IMR-90 (cell line): Measurements from ENCODE around the gene LSM14A. TPM values are rescaled to one million over a fixed set of nuclear protein-coding genes. Genes with fewer than 3 reads are reported as not detected.
A peak's percentile ranks its signal among the peaks of the same experiment; 100 is the strongest.

Source experiments
- ATAC-seq: fragments of 200-7000 bp; cut with Tn5 transposase; 2 replicates; pipeline ENCODE4 v1.9.1; 2020; ENCODE audit warnings: low read depth, mild to moderate bottlenecking, moderate library complexity
- BruUV-seq: library from RNA; stranded (reverse); fragments of 400-500 nt; replicated peaks from 2 replicates; lab custom pipeline; 2021; lab: Mats Ljungman, UMichigan
- CTCF ChIA-PET: fragments of 300-600 bp; formaldehyde crosslinking; extraction: SDS; loops from one replicate; lab custom pipeline; 2021; ENCODE audit warnings: antibody characterized with exemption; lab: Yijun Ruan, JAX
- POLR2A ChIA-PET: fragments of 300-600 bp; sonication (Branson Sonifier 250); formaldehyde crosslinking; loops from one replicate; lab custom pipeline; 2022; ENCODE audit warnings: antibody characterized with exemption; ENCODE audit not compliant: unreplicated experiment; lab: Charles Lee
- DNase-seq: peaks from one replicate; pipeline ENCODE4 v3.0.0; 2013
- H2AFZ ChIP-seq: replicated peaks from 2 replicates; pipeline ENCODE3; 2013; ENCODE audit warnings: low read length, mild to moderate bottlenecking; ENCODE audit not compliant: poor library complexity
- H2AK5ac ChIP-seq: 2 replicates; pipeline ENCODE4 v1.6.1; 2013; ENCODE audit warnings: low read depth, low read length, inconsistent platforms
- H2AK9ac ChIP-seq: replicated peaks from 2 replicates; pipeline ENCODE3; 2013; ENCODE audit warnings: mild to moderate bottlenecking, low read depth, low read length, moderate library complexity; ENCODE audit not compliant: poor library complexity
- H2BK120ac ChIP-seq: 2 replicates; pipeline ENCODE4 v1.6.1; 2013; ENCODE audit warnings: low read depth, low read length, inconsistent platforms
- H2BK15ac ChIP-seq: 3 replicates; pipeline ENCODE4 v1.6.1; 2013; ENCODE audit warnings: low read depth, low read length, inconsistent platforms
- H2BK20ac ChIP-seq: 2 replicates; pipeline ENCODE4 v1.6.1; 2013; ENCODE audit warnings: low read depth, mild to moderate bottlenecking, inconsistent platforms, low read length, moderate library complexity
- H2BK5ac ChIP-seq: 2 replicates; pipeline ENCODE4 v1.6.1; 2013; ENCODE audit warnings: mild to moderate bottlenecking, low read depth, low read length, inconsistent platforms; ENCODE audit not compliant: poor library complexity, severe bottlenecking
- H3K14ac ChIP-seq: replicated peaks from 2 replicates; pipeline ENCODE4 v1.6.1; 2013; ENCODE audit warnings: low read depth, low read length, inconsistent platforms
- H3K18ac ChIP-seq: 2 replicates; pipeline ENCODE4 v1.6.1; 2013; ENCODE audit warnings: low read depth, low read length, control low read depth
- H3K23ac ChIP-seq: 2 replicates; pipeline ENCODE4 v1.6.1; 2013; ENCODE audit warnings: low read depth, low read length, inconsistent platforms
- H3K27ac ChIP-seq: 2 replicates; pipeline ENCODE4 v1.5.1; 2013; ENCODE audit warnings: mild to moderate bottlenecking, control low read depth, low read length; ENCODE audit not compliant: insufficient read depth
- H3K27me3 ChIP-seq: 2 replicates; pipeline ENCODE4 v1.6.1; 2013; ENCODE audit warnings: low read length; ENCODE audit not compliant: control insufficient read depth, insufficient read depth
- H3K36me3 ChIP-seq: 2 replicates; pipeline ENCODE4 v1.6.1; 2013; ENCODE audit warnings: low read length, mixed read lengths; ENCODE audit not compliant: control insufficient read depth, insufficient read depth
- H3K4ac ChIP-seq: 2 replicates; pipeline ENCODE4 v1.6.1; 2013; ENCODE audit warnings: low read depth, low read length, inconsistent platforms
- H3K4me1 ChIP-seq: 2 replicates; pipeline ENCODE4 v1.6.1; 2013; ENCODE audit warnings: low read length, mixed read lengths; ENCODE audit not compliant: control insufficient read depth, insufficient read depth
- H3K4me2 ChIP-seq: 2 replicates; pipeline ENCODE4 v1.6.1; 2013; ENCODE audit warnings: low read depth, mild to moderate bottlenecking, control low read depth, low read length, moderate library complexity
- H3K4me3 ChIP-seq: 2 replicates; pipeline ENCODE4 v1.5.1; 2013; ENCODE audit warnings: low read depth, mild to moderate bottlenecking, control low read depth, low read length, moderate library complexity; ENCODE audit not compliant: insufficient read depth
- H3K56ac ChIP-seq: 2 replicates; pipeline ENCODE4 v1.6.1; 2013; ENCODE audit warnings: low read length, inconsistent platforms; ENCODE audit not compliant: insufficient read depth; ENCODE audit errors: extremely low read depth
- H3K79me1 ChIP-seq, 2 experiments: 2 replicates each; pipeline ENCODE4 v1.6.1; 2013; ENCODE audit warnings: low read length in 2 of 2, inconsistent platforms in 1 of 2, low read depth in 1 of 2
- H3K9ac ChIP-seq: 2 replicates; pipeline ENCODE4 v1.6.1; 2013; ENCODE audit warnings: low read depth, low read length, control low read depth
- H3K9me1 ChIP-seq: 2 replicates; pipeline ENCODE4 v1.6.1; 2013; ENCODE audit warnings: low read length, inconsistent platforms; ENCODE audit not compliant: insufficient read depth
- H3K9me3 ChIP-seq: 2 replicates; pipeline ENCODE4 v1.6.1; 2013; ENCODE audit warnings: low read length; ENCODE audit not compliant: control insufficient read depth, insufficient read depth
- H4K20me1 ChIP-seq: 2 replicates; pipeline ENCODE4 v1.6.1; 2013; ENCODE audit warnings: low read length, inconsistent platforms; ENCODE audit not compliant: insufficient read depth
- H4K5ac ChIP-seq: 2 replicates; pipeline ENCODE4 v1.6.1; 2013; ENCODE audit warnings: mild to moderate bottlenecking, low read depth, low read length, control low read depth
- H4K8ac ChIP-seq, 2 experiments: 2 replicates each; pipeline ENCODE4 v1.6.1; 2013; ENCODE audit warnings: low read depth in 2 of 2, low read length in 2 of 2, control low read depth in 1 of 2, inconsistent platforms in 1 of 2
- H4K91ac ChIP-seq: 2 replicates; pipeline ENCODE4 v1.6.1; 2013; ENCODE audit warnings: low read depth, low read length, inconsistent platforms; ENCODE audit not compliant: insufficient read depth
- BHLHE40 ChIP-seq: fragments of 150-350 bp; IDR thresholded peaks from 2 replicates; pipeline ENCODE4 v1.6.1; 2016; ENCODE audit warnings: mild to moderate bottlenecking, low read depth, low read length
- CEBPB ChIP-seq: IDR thresholded peaks from 2 replicates; pipeline ENCODE4 v1.6.1; 2012; ENCODE audit warnings: low read depth, low read length, improper control_type of control experiment
- CHD1 ChIP-seq: IDR thresholded peaks from 2 replicates; pipeline ENCODE4 v1.6.1; 2012; ENCODE audit warnings: low read depth, low read length, improper control_type of control experiment
- CTCF ChIP-seq: conservative IDR thresholded peaks from 2 replicates; pipeline ENCODE4 v1.5.1; 2012; ENCODE audit warnings: mild to moderate bottlenecking, low read depth, low read length, improper control_type of control experiment
- FOS ChIP-seq: fragments of 150-350 bp; IDR thresholded peaks from 2 replicates; pipeline ENCODE4 v1.6.1; 2016; ENCODE audit warnings: low read depth, low read length
- MAFK ChIP-seq: IDR thresholded peaks from 2 replicates; pipeline ENCODE4 v1.6.1; 2012; ENCODE audit warnings: low read depth, low read length, improper control_type of control experiment
- MAZ ChIP-seq: IDR thresholded peaks from 2 replicates; pipeline ENCODE4 v1.6.1; 2012; ENCODE audit warnings: low read depth, mild to moderate bottlenecking, low read length, improper control_type of control experiment, moderate library complexity, borderline replicate concordance
- MXI1 ChIP-seq: IDR thresholded peaks from 2 replicates; pipeline ENCODE4 v1.6.1; 2012; ENCODE audit warnings: low read depth, mild to moderate bottlenecking, low read length, moderate library complexity, borderline replicate concordance
- NFE2L2 ChIP-seq: fragments of 150-350 bp; IDR thresholded peaks from 2 replicates; pipeline ENCODE4 v1.6.1; 2016; ENCODE audit warnings: low read depth, mild to moderate bottlenecking, low read length
- POLR2A ChIP-seq: IDR thresholded peaks from 2 replicates; pipeline ENCODE4 v1.6.1; 2012; ENCODE audit warnings: mild to moderate bottlenecking, low read depth, low read length
- RAD21 ChIP-seq: IDR thresholded peaks from 2 replicates; pipeline ENCODE4 v1.6.1; 2012; ENCODE audit warnings: low read length, improper control_type of control experiment
- RCOR1 ChIP-seq: IDR thresholded peaks from 2 replicates; pipeline ENCODE4 v1.6.1; 2012; ENCODE audit warnings: mild to moderate bottlenecking, low read length, improper control_type of control experiment; ENCODE audit not compliant: insufficient replicate concordance
- RFX5 ChIP-seq: IDR thresholded peaks from 2 replicates; pipeline ENCODE4 v1.8.0; 2012; ENCODE audit warnings: low read depth, mild to moderate bottlenecking, low read length, moderate library complexity
- SMC3 ChIP-seq: fragments of 150-350 bp; IDR thresholded peaks from 2 replicates; pipeline ENCODE4 v1.6.1; 2016; ENCODE audit warnings: low read depth, mild to moderate bottlenecking, antibody characterized with exemption, low read length, moderate library complexity
- WGBS, 2 experiments: methylation state at CpG; one replicate each; pipeline versions ENCODE4 v1.1.5 to v1.1.7; 2013; ENCODE audit warnings: missing lambda C conversion rate in 2 of 2; ENCODE audit not compliant: insufficient read length in 1 of 2; ENCODE audit errors: extremely low coverage in 2 of 2; 5-methylcytosine and 5-hydroxymethylcytosine counted together
- dilution Hi-C: fragments of 300-500 bp; cut with HindIII; formaldehyde crosslinking; loops from one replicate; pipeline ENCODE4 v1.14.3; 2018; ENCODE audit warnings: low sequenced_read_pairs; ENCODE audit not compliant: unreplicated experiment
- in situ Hi-C: fragments of 300-500 bp; cut with MboI; formaldehyde crosslinking; loops from 3 replicates; pipeline ENCODE4 v1.14.3; 2019; ENCODE audit warnings: low sequenced_read_pairs, inconsistent platforms, mixed read lengths
- intact Hi-C: fragments of 100-400 bp; cut with micrococcal nuclease; formaldehyde crosslinking; loops from 2 replicates; pipeline ENCODE4 v1.10.0; 2022
- polyA plus RNA-seq, 3 experiments: library from polyadenylated mRNA; depleted of rRNA; stranded (reverse); fragments of >200 nt; gene quantifications; 2 replicates each; pipeline ENCODE4 v1.2.3, GENCODE V29; 2012; ENCODE audit warnings: low replicate concordance in 1 of 3
- total RNA-seq: library from RNA; depleted of rRNA; stranded (reverse); fragments of >200 nt; gene quantifications from 2 replicates; pipeline ENCODE4 v1.2.3, GENCODE V29; 2012
- TF ChIP-seq, protein P1 (sequence below): fragments of 150-350 bp; IDR thresholded peaks from 2 replicates; pipeline ENCODE4 v1.6.1; 2017; ENCODE audit warnings: mild to moderate bottlenecking, antibody characterized with exemption, low read length, low read depth
- TF ChIP-seq, protein P2 (sequence below): fragments of 150-350 bp; IDR thresholded peaks from 2 replicates; pipeline ENCODE4 v1.6.1; 2016; ENCODE audit warnings: low read depth, mild to moderate bottlenecking, low read length, moderate library complexity, borderline replicate concordance

LSM14A gene
- total and polyA plus RNA-seq, 2 of the 4 experiments (the other 2 are of a cell fraction) = 44.3 to 54.8 TPM

DNA sequence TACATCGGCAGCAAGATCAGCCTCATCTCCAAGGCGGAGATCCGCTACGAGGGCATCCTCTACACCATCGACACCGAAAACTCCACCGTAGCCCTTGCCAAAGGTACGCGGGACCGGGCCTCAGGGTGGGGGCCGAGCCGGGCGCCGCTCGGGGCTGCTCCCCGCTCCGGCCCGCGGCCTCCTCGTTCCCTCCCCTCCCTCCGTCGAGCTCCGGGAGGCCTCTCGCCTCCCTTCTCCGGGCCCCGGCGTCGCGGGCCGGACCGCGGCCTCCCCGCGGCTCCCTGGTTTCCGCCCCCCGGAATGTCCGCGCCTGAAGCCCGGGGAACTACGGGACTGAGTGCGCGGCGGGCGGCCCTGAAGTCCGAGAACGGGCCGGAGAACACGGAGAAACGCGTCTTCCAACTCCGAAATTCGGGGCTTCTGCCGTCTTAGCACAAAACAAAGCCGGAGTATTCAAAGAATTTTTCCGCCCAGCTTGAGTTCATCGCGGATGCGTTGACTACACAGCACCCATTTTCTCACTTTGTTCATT is 423 bp downstream of the LSM14A start:
- H2BK120ac ChIP-seq = peak overlapping the region; percentile 13
- H4K20me1 ChIP-seq = peaks cover 46% of the 10 kb centered on the region
- in situ Hi-C loops = no loop called here
- peak overlapping the region; percentile 99 for H3K4me3 ChIP-seq
- H3K4me2 ChIP-seq = peak overlapping the region; percentile 95
- BruUV-seq = no TSS peak
- peak overlapping the region; percentile 54; the same call in 1 of the 2 replicates for H2AK5ac ChIP-seq
- no peak overlapping the region for H2BK15ac ChIP-seq
- H2AFZ ChIP-seq = peak overlapping the region; percentile 93
- H4K8ac ChIP-seq = peak overlapping the region; percentile 92 to 94
- H3K27ac ChIP-seq = peak overlapping the region; percentile 100
- H4K91ac ChIP-seq = peak overlapping the region; percentile 85
- H3K14ac ChIP-seq = peak overlapping the region; percentile 98
- H3K4ac ChIP-seq = peak overlapping the region; percentile 77
- H3K18ac ChIP-seq = peak overlapping the region; percentile 88
- H4K5ac ChIP-seq = peak overlapping the region; percentile 95
- no peak for DNase-seq
- H3K9me1 ChIP-seq = peaks cover 8% of the 10 kb centered on the region
- H3K36me3 ChIP-seq = peaks cover 1% of the 10 kb centered on the region; the same call in 1 of the 2 replicates
- CTCF ChIA-PET = interaction anchor here (0.5 to 1.0 kb wide), 3 partner anchors 47 to 157 kb away, joined by 3 read pairs; no protein-coding TSS in a partner anchor
- H3K9me3 ChIP-seq = no peaks in the 10 kb centered on the region
- H3K79me1 ChIP-seq = peaks cover 0 to 20% of the 10 kb centered on the region in 2 experiments; a peak in 2 of 4 replicates
- peaks cover 8% of the 10 kb centered on the region for H3K4me1 ChIP-seq
- dilution Hi-C loops = no loop called here
- peak overlapping the region; percentile 89 for H3K56ac ChIP-seq
- 1% methylated on average over 34 of the region's 58 CpGs; no CpG with 5 or more reads in 1 of the 2 experiments for WGBS, 2 experiments
- peak; percentile 30 for ATAC-seq
- peak overlapping the region; percentile 96 for H3K23ac ChIP-seq
- H3K9ac ChIP-seq = peak overlapping the region; percentile 99
- intact Hi-C loops = no loop called here
- H3K27me3 ChIP-seq = no peaks in the 10 kb centered on the region
- peak overlapping the region; percentile 98 for H2BK5ac ChIP-seq
- no peak overlapping the region for H2BK20ac ChIP-seq
- POLR2A ChIA-PET = no interaction called here
- TF ChIP-seq CHD1 = no peak
- no peak for TF ChIP-seq BHLHE40
- TF ChIP-seq, protein P1, sequence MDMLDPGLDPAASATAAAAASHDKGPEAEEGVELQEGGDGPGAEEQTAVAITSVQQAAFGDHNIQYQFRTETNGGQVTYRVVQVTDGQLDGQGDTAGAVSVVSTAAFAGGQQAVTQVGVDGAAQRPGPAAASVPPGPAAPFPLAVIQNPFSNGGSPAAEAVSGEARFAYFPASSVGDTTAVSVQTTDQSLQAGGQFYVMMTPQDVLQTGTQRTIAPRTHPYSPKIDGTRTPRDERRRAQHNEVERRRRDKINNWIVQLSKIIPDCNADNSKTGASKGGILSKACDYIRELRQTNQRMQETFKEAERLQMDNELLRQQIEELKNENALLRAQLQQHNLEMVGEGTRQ = no peak
- no peak for TF ChIP-seq CTCF
- no peak for TF ChIP-seq SMC3
- TF ChIP-seq MAZ = no peak; the same call in 1 of the 2 replicates
- TF ChIP-seq FOS = no peak
- TF ChIP-seq RAD21 = no peak
- TF ChIP-seq, protein P2, sequence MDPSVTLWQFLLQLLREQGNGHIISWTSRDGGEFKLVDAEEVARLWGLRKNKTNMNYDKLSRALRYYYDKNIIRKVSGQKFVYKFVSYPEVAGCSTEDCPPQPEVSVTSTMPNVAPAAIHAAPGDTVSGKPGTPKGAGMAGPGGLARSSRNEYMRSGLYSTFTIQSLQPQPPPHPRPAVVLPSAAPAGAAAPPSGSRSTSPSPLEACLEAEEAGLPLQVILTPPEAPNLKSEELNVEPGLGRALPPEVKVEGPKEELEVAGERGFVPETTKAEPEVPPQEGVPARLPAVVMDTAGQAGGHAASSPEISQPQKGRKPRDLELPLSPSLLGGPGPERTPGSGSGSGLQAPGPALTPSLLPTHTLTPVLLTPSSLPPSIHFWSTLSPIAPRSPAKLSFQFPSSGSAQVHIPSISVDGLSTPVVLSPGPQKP = no peak
- no peak for TF ChIP-seq RCOR1
- no peak for TF ChIP-seq MXI1
- TF ChIP-seq NFE2L2 = no peak
- TF ChIP-seq RFX5 = no peak
- no peak for TF ChIP-seq CEBPB
- no peak for TF ChIP-seq POLR2A
- TF ChIP-seq MAFK = no peak
- H2AK9ac ChIP-seq = peak overlapping the region; percentile 88
